SIG-M5 treated with dmso at 0.1 percent for 504 hours (cell line): ENCODE data around the gene TNXB.
A peak's percentile ranks its signal among the peaks of the same experiment; 100 is the strongest.

Experiments used
- DNase-seq: peaks from one replicate; lab custom pipeline; 2025; ENCODE audit not compliant: unreplicated experiment; lab: John Stamatoyannopoulos, UW

Gene TNXB

DNA sequence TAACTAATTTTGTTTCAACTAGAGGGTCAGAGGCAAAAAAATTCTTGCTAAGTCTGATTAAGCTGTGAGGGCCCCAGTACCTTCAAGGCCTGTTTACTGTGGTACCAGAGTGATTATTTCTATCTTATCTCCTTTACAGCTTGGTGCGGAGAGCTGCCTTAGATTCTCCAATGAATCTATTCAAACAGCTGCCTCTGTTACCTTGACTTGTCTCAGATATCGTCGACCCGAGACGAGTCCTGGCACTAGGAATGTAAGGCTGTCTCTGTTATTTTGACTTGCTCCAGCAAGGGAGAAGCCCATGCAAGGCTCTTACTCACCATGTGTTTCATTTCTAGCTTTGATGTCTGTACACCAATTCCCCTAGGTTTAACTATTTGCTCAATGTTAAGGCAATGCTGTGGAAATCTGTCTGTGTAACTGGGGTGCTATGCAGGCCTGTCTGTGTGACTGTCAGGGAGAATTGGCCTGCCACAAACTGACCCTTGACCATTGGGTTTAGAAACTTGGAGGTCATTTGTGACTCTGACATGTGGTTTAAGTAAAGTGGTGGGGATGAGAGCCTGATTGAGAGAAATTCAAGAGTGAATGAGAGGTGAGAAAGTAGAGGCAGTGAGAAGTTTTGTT is 31.4 kb upstream of the TNXB start:
- DNase-seq: no peak

DNA sequence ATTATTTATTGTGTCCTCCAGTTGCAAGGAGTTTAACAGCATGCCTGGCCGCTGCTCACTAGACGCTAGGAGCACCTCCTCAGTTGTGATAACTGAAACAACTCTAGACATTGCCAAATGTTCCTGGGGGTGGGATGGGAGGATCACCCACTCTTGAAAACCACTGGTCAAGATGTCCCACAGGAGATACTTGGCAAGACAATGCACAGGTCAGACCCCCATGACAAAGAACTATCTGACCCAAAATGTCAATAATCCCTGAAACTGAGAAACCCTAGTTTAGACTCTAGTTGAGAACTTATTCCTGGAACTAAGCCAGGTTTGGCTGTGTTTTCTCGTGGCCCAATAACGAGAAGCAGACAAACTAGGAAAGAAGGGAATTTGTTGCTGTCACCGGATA is 30.5 kb upstream of the TNXB start:
- no peak for DNase-seq

DNA sequence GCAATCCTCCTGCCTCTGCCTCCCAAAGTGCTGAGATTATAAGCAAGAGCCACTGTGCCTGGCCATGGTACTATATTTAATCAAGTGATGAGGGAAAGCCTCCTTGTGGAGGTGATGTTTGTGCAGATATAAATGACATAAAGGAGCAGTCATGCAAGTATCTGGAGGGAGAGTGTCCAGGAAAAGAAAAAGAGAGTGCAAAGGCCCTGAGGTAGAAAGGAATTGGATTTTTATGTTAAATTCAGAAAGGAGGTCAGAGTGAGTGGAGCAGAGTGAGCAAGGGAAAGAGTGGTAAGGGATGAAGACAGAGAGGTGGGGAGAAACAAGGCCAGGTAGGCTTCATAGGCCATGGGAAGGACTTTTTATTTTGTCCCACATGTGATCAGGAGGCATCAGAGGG is 28.3 kb upstream of the TNXB start:
- DNase-seq: no peak

DNA sequence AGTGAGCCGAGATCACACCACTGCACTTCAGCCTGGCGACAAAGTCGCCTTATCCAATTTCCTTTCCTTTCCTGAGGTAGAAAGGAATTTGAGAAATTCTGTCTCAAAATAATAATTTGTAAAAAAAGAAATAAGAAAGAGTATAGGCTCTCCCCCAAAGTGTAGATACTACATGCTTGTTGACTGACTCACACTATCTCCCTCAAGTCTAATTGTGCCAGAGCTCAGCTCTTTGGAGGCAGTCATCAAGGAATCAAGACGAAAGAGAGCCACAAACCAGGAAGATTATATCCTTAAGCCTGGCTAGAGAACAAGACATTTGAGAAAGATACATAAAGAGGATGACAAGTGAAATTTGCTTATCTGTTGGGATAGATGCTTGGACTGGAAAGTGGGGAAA is 24.6 kb upstream of the TNXB start:
- no peak for DNase-seq

DNA sequence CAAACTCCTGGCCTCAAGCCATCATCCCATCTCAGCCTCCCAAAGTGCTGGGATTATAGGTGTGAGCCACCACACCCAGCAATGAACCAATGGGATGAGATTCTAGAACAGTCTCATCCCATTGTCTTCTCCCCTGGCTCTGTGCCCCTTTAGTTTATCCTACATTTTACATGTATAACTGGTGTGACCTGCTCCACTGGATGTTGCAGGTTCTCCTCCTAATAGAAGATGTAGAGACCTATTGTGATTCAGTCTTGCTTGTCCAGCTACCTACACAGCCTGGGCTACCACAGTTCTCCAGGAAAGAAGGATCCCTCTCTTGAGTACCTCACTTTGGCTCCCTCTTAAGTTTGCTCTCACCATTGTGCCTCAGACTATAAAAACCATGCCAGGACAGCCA is 23.0 kb upstream of the TNXB start:
- no peak for DNase-seq

DNA sequence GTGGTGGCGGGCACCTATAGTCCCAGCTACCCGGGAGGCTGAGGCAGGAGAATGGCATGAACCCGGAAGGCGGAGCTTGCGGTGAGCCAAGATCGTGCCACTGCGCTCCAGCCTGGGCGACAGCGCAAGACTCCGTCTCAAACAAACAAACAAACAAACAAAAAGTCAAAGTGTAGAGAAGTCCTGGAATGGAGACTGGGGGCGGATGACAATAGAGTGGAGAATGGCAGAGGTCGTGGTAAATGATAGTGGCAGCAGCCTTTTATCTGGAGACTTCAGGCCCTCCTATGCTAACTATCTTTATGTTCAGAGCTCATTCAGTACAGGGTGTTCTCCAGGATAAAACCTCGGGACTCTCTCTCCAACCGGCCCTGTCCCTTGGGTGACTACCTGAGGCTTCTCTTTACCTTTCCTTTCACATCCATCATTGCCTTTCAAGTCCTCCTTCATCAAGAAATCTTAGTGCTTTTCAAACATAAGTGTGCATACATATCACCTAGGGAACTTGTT is 22.4 kb upstream of the TNXB start:
- DNase-seq: no peak

DNA sequence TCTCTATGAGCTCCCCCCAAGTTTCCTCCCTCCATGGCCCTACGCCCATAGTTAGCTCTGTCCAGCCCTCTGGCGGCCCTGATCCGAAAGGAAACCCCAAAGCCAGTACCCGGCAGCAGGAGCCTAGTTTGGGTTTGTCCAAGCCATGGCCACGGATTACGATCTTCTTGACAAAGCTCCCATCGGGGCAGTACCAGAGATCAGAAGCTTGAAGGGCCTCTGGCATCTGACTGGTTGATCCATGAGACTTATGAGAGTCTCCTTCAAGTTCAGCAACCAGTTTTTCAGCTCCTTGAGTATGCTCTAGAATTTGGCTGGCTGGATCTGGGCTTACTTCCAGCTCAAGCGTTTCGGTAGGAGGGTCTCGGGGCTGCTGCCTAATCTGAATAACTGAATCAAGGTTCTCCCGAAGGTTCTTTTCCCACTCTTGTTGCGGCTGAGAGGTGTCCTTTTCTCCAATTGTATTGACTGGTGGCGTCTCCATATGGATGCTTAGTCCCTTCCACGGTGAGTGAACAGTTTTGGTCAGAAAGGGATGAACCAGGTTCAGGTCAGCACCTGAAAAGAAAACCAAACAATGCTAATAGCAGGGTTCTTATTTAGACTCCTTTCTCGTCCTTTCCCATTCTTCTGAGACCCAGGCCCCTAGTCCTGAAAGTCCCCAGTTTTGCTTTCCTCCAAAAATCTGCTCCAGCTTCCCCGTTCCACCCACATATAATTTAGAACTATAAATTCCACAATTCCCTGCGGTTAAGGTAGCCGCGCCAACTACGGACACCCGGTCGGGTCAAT is 20.4 kb upstream of the TNXB start:
- DNase-seq: no peak

DNA sequence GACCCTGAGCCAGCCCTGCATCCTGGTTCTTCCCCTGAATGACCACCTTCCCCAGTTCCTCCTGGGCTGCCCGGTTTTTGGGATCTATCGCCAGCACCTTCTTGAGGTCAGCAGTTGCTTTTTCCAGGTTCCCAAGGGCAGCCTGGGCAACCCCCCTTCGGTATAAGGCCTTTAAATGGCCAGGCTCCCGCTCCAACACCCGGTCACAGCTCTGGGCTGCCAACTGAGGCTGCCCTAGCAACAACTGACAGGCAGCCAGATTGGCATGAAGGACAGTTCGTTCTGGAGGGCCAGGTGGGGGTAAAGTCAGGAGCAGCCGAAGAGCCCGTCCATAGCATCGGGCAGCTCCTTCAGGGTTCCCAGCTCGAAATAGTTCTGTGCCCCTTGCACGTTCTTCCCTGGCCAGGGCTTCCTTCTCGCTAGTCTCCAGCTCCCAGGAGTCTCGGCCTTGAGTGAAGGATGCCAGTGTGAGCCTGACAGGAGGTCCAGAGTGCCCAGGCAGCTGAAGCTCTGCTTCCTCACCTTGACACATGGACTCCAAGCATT is 19.7 kb upstream of the TNXB start:
- no peak for DNase-seq

DNA sequence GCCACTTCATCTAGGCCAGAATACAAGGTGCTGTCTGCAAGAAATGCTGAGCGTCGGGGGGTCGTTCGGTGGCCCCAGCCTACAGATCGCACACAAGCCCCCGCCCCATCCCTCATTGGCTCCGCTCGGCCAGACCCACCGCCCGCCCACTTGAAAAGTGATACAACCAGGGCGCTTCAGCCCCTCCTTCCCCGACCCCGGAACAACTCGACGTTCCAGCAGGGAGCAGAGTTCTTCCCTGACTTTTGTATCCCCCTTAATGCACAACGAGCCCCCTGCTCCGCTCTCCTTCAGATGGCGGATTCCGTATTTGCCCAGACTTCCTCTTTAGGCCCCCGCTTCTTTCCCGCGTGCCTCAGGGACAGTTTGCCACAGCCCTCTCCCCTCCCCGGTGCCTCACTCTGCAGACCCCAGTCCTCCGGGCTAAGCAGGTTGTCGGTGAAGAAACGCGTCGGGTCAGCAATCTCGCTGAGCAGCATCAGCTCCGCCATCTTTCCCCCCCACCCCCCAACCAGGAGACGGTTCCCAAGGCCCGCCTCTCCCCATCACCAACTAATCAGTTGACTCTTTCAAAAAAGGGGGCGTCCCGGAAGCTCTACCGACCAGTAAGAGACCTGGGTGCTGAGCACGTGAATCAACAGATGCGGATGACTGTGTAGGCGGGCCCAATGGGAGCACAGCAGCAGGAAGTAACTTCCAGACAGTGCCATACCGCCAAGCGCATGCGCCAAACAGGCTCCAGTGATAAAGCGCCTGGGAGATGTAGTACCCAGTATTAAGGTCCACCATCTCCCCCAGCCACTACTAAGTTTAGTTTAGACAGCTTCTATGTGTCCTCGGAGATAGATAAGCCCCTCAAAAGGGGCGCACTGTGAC is 18.8 kb upstream of the TNXB start, which contains the start of gene ATF6B:
ATF6B (minus strand) TSS at position 530 of the 876 bp plus-strand sequence; CDS start at position 491, 39 bp downstream.
- DNase-seq: peak; percentile 99

DNA sequence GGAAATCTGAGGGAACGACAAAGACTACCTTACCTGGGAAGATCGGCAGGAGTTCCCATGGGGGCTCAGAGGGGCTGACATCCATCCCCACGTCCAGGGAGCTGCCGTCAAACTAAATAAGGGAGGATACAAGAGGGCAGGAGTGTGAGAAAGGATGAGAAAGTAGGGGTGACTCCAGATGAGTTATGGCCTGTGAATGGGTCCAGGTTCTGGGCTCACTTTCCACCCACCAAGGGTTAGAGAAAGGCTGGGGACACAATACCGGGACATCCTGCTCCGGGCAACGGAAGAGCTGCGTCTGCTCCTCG is 18.2 kb upstream of the TNXB start:
- DNase-seq: no peak

DNA sequence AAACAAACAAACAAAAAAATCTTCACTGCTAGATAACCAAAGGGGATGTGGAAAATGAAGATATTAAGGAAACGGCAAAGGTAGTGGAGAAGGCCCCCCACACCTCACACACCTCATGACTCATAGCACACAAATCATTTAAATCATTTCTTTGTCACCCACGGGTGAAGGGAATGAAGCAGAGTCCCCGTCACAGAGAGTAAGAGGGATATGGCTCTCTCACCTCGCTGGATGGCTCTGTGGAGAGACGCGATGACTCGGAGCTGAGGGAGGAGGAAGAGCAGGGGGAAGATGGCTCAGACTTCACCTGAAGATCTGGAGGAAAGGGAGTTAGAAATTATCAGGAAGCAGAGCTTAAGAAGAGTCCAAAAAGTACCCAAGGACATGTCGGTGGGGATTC is 17.7 kb upstream of the TNXB start:
- DNase-seq: no peak

DNA sequence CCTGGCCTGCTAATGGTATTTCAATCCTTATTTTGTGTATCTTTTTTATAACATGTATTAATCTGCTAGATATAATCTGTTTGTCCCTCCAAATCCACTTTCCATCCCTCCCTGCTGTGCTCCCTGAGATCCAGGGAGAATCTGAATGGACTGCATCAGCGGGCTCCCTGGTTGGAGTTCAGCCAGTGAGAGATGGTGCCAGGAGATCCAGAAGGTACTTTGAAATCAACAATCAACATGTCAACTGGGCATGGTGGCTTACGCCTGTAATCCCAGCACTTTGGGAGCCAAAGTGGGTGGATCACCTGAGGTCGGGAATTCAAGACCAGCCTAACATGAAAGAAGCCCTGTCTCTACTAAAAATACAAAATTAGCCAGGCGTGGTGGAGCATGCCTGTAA is 14.5 kb upstream of the TNXB start:
- DNase-seq: no peak

DNA sequence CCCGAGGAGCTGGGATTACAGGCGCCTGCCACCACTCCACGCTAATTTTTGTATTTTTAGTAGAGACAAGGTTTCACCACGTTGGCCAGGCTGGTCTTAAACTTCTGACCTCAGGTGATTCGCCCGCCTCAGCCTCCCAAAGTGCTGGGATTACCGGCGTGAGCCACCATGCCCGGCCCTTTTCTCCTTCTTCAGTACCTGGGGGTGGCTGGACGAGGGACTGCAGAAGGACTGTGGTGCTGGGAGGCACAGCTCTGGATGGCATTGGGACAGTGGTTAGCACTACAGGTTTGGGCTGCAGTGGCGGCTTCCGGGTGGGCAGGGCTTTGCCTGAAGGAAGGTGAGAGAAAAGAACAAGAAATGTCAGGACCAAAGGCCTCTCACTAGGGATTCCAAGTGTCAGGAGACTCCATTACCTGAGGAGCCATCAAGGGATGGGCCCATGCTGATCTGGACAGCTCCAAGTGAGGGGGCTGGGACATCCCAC is 11.5 kb upstream of the TNXB start:
- no peak for DNase-seq

DNA sequence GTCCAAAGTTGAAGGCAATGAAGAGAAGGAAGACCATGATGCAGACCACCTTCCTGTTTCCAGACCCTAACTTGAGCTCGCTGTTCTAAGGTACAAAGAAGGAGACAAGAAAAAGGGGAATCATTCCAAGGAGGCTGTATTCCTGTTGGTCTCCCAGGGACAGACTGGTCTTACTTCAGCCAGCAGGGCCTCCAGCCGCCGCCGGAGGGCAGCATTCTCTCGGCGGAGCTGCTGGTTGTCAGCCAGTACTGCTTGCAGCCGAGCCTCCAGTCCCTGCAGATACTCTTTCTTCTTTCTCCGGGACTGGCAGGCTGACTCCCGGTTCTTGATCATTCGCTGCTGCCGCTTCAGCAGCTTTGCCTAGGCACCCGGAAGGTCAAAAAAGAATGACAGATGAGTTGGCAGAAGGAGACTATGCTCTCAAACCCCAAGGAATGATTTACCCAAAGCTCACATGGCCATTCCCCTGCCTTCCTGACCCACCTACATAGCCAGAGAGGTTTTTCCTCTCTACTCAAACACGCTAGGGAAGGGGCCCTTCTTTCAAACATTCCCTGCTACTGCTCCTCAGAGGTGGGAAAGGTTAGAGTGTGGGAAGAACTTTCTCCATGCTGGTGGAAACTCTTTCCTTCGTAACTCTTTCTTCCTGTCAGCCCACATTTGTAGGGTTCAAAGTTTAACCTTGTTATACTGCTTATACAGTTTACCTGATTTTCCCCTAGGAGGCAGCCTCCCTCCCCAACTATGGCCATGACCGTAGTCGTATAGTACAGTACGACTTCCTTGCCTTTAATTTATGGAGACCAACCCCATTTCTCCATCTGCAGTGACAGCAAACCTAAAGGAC is 9.9 kb upstream of the TNXB start:
- peak; percentile 49 for DNase-seq

DNA sequence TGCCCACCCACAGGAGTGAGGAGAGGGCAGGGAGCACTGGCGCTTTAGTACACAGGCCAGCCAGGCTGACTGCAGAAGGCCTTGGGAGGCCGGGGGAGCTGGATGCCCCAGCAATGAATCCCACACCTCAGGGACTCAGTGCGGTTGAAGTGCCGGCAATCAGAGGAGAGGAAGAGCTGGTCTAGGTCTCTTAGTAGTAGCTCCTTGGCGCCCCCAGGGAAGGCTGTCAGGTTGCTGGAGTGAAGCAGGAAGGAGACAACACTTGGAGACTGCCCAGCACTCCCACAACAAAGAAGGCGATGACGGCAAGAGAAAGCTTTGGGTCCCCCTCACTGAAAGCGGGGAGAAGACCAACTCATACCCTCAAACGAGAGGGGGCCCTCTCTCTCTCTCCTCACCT is 8.3 kb upstream of the TNXB start:
- no peak for DNase-seq

DNA sequence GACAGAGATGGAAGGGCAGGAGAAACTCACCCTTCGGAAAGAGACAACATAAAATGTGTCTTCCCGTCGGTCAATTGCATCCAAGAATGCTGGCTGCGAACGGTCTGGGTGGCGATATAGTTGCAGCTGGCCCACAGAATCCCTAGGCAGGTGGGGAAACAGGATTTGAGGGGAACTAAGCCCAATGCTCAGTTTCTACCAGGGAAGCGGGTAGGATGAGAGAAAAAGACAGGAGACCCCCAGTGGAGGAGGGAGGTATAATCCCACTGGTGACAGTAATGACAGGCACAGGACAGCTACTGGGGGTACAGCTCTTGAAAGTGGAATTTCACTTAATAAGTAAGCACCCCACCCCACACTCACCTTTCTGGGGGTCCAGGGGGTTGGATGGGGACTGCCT is 7.5 kb upstream of the TNXB start:
- DNase-seq: peak; percentile 27

DNA sequence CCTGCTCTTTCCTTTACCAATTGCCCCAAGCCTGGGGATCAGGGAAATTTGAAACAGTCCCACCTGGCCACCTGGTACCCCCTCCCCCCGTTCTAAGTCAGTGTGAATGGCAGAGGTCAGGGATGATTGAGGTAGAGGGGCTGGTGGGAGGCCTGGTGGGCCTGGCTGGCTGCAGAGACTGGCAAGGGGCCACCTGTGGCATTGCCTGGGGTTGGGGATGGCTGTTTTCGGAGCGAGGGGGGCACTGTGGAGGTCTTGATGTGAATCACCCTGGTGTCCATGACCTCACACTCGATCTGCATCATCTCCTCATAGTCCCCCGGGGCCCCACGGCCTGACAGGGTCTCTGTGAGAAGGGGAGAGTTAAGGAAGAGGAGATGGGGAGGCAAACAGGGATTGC is 6.5 kb upstream of the TNXB start:
- DNase-seq: no peak

DNA sequence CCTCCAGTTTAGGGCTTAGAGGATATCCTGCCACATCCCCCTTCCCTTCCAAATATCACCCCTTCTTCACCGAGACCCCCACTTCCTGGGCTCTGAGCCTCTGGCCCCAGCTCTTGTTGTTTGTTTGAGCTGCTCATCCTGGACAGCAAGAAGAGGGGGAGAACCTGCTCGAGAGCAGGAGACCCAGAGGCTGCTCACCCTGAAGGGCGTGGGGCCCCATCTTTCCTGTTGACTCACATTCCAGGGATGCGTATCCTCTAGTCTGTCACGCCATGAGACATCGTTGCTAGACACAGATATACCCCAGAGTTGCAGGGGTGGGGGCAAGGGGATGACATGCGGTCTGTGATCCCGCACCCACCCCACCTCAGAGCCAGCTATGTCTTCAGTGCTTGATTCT is 5.7 kb upstream of the TNXB start:
- DNase-seq: no peak

DNA sequence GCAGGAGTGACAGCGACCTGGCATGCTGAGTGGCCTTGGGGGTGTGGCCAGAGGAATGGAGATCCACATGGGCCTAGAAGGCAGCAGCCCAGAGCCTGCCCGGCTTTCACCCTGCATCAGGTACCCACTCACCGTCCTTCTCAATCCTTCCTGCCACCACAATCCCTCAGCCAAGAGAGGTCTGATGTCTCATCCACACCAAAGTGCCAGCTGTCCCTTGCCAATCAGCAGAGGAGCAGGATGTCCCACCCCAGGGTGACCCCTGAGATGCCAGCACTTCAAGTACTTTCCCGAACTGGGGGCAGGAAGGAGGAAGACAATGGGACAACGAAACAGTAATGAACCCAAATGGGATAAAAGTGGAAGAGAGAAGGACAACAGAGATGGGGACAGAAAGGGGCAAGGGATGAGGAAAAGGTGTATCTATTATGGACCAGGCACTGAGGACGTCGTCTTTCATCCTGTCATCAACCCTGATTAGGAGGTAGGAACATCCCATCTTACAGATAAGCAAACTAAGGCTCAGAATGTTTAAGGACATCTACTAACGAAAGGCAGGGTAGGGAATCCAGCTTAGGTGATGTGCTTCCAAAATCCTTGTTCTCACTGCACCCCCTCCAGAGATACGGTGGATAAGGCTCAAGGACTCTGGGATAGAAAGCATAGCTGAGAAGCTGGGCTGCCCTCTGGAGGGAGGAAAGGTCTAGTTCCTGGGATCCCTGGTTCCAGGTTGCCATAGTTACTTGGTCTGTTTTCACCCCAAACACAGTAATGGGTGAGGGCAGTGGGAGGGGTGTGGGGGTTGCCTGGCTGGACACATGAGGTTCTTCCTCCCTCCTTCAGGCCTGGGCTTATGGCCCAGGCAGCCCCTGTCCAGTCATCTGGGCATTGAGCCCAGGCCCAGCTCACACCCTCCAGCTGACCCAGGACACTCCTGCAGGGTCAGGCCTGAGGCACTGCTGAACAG is 4.5 kb upstream of the TNXB start:
- no peak for DNase-seq
